GM12892 (cell line): ENCODE data around the gene CSGALNACT2.

ENCODE experiments used
- DNase-seq: peaks from one replicate; pipeline ENCODE4 v3.0.0; 2011; ENCODE audit not compliant: insufficient read length
- FAIRE-seq: peaks from 2 replicates; lab custom pipeline; 2011; peaks lifted over from hg19 to GRCh38; lab: Jason Lieb, UNC
- POLR2A ChIP-seq: IDR thresholded peaks from 2 replicates; pipeline ENCODE4 v1.6.1; 2011; ENCODE audit warnings: low read depth, low read length, control low read depth
- POLR2AphosphoS5 ChIP-seq: IDR thresholded peaks from 2 replicates; pipeline ENCODE4 v1.6.1; 2011; ENCODE audit warnings: low read depth, low read length, control low read depth
- TAF1 ChIP-seq: IDR thresholded peaks from 2 replicates; pipeline ENCODE4 v1.6.1; 2011; ENCODE audit warnings: low read depth, mild to moderate bottlenecking, control low read depth, low read length, borderline replicate concordance

CSGALNACT2 gene

DNA sequence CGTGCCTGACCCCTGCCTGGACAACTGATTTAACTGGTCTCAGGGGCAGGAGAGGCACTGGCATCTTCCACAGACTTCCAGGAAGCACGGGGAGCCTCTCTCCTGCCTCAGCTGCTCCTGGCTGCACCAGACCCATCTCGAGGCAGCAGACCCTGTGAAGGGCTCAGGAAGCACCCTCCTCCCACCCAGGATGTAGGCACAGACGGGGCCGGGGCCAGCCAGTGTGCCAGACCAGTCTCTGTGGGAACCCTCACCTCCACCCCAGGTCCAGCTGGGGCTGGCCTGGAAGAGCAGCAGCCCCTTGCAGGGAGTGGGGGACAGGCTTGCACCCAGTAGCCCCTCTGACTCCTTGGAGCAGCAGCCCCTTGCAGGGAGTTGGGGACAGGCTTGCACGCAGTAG lies 72.3 kb downstream of the CSGALNACT2 start:
- no peak for TF ChIP-seq POLR2AphosphoS5
- no peak for TF ChIP-seq POLR2A
- TF ChIP-seq TAF1: no peak
- no peak for DNase-seq
- no peak for FAIRE-seq

GRCh38 chr10:43211030-43211429 lies 72.8 kb downstream of the CSGALNACT2 start:
- DNase-seq (no peak), FAIRE-seq (no peak)

GRCh38 chr10:43211431-43212042 lies 73.3 kb downstream of the CSGALNACT2 start:
- FAIRE-seq: no peak
- no peak for DNase-seq

More at GRCh38 chr10:43211030-43211429, 72.8 kb downstream of the CSGALNACT2 start:
- no peak for TF ChIP-seq POLR2A
- TF ChIP-seq POLR2AphosphoS5: no peak
- no peak for TF ChIP-seq TAF1

DNA sequence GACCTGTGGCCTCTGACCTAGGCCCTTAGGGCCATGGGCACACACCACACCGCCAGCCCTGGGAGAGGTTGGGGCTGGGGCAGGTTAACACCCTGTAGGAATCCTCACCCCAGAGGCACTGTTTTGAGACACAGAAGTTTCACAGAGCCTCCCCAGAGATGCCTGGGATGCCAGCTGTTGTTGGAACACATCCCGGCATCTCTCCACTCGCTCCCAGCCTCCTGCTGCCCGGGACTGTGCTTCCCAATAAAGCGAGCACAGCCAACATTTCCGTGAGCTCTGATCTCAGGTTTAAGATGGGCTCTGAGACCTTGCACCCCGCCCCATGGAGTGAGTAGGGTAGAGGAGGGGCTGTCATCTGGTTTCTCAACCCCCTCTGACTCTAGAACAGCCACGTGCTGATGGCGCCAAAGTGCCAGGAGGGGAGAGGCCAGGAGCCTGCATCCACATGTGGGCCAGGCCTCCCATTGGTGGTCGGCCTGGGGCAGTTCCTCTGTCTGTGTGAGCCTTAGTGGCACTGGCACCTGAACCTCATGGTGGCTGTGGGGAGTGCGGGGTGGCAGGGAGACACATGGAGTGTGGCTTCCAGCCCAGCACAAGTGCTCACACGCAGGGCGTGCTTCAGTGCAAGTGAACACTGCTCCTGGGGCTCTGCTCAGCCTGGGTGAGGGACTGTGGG lies 73.9 kb downstream of the CSGALNACT2 start:
- no peak for FAIRE-seq
- no peak for TF ChIP-seq POLR2AphosphoS5
- TF ChIP-seq POLR2A: no peak
- TF ChIP-seq TAF1: no peak
- DNase-seq: no peak

More at GRCh38 chr10:43211431-43212042, 73.3 kb downstream of the CSGALNACT2 start:
- no peak for TF ChIP-seq POLR2AphosphoS5
- TF ChIP-seq POLR2A: no peak
- no peak for TF ChIP-seq TAF1

GRCh38 chr10:43214071-43214955 lies 76.1 kb downstream of the CSGALNACT2 start:
- FAIRE-seq (no peak), DNase-seq (no peak)
- TF ChIP-seq POLR2AphosphoS5: no peak
- TF ChIP-seq TAF1: no peak

- TF ChIP-seq POLR2AphosphoS5 (no peak), TAF1 (no peak), POLR2A (no peak)
- DNase-seq (no peak), FAIRE-seq (no peak)
Measured at GRCh38 chr10:43214956-43215561, 76.8 kb downstream of the CSGALNACT2 start.

DNA sequence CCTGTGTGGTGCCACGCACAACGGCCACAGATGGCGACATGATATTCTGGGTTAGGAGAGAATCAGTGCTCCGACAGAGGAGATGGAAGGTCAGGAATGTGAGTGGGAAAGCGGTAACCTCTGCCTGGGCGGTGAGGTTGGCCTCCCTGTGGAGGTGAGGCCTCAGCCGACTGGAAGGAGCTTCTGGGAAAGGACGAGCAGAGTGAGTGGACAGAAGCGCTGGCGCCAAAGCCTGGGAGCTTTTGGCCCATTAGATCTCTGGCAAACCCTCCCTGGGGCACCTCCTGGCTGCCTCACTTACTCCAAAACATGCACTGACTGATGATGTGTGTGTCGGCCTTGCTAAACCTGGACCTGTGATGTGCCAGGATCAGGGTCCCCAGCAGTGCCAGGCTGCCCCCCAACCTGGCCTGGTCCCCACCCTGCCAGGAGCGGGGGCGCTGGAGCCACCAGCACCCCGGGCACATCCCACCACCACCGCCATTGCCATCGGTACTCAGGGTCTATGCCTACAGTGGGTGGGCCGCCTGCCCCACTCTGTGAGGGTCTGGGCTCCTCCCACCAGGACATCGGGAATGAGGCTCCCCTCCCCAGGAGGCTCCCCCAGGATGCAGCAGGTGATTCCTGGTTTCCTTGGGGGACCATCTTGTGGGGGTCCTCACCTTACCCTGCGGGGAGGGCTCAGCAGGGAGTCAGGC lies 77.7 kb downstream of the CSGALNACT2 start:
- FAIRE-seq (no peak), DNase-seq (no peak)
- TF ChIP-seq TAF1 (no peak), POLR2AphosphoS5 (no peak), POLR2A (no peak)

- FAIRE-seq (no peak), DNase-seq (no peak)
- no peak for TF ChIP-seq POLR2A
- TF ChIP-seq POLR2AphosphoS5: no peak
- TF ChIP-seq TAF1: no peak
Measured at GRCh38 chr10:43216931-43217562, 78.8 kb downstream of the CSGALNACT2 start.

- no peak for TF ChIP-seq TAF1
- no peak for TF ChIP-seq POLR2AphosphoS5
- TF ChIP-seq POLR2A: no peak
- no peak for DNase-seq
- no peak for FAIRE-seq
Measured at GRCh38 chr10:43217563-43218205, 79.4 kb downstream of the CSGALNACT2 start.
